SW480 (cell line): ENCODE data around the gene RAPH1.
"Not testable (repeated sequence)": the region's sequence is repeated elsewhere in the genome, so short reads cannot be mapped to it uniquely, and the experiment has no call there.

Source experiments
- DNase-seq: peaks from one replicate; pipeline ENCODE4 v3.0.0-alpha.2; 2016; ENCODE audit warnings: low spot score

Gene RAPH1

GRCh38 chr2:203431391-203432185 is 103.5 kb downstream of the RAPH1 start:
- no peak for DNase-seq

- not testable (repeated sequence) for DNase-seq
Observed at GRCh38 chr2:203429643-203430042, 105.5 kb downstream of the RAPH1 start.

GRCh38 chr2:203427061-203427460 is 108.0 kb downstream of the RAPH1 start:
- DNase-seq: no peak

- no peak for DNase-seq
Observed at GRCh38 chr2:203418271-203418670, 116.8 kb downstream of the RAPH1 start.

GRCh38 chr2:203413796-203414195 is 121.3 kb downstream of the RAPH1 start:
- no peak for DNase-seq

- DNase-seq: no peak
Observed at GRCh38 chr2:203412546-203413331, 122.4 kb downstream of the RAPH1 start.

GRCh38 chr2:203407496-203407895 is 127.6 kb downstream of the RAPH1 start:
- DNase-seq: no peak

GRCh38 chr2:203404996-203405395 is 130.1 kb downstream of the RAPH1 start:
- DNase-seq: no peak

- no peak for DNase-seq
Observed at GRCh38 chr2:203400805-203401585, 134.1 kb downstream of the RAPH1 start.

- DNase-seq: no peak
Observed at GRCh38 chr2:203399031-203399430, 136.1 kb downstream of the RAPH1 start.

GRCh38 chr2:203396667-203397066 is 138.4 kb downstream of the RAPH1 start:
- no peak for DNase-seq

GRCh38 chr2:203395858-203396257 is 139.2 kb downstream of the RAPH1 start:
- no peak for DNase-seq

GRCh38 chr2:203394519-203395227 is 140.4 kb downstream of the RAPH1 start:
- no peak for DNase-seq

GRCh38 chr2:203388153-203388552 is 146.9 kb downstream of the RAPH1 start:
- not testable (repeated sequence) for DNase-seq

GRCh38 chr2:203383038-203383437 is 152.1 kb downstream of the RAPH1 start:
- DNase-seq: no peak

- no peak for DNase-seq
Observed at GRCh38 chr2:203379156-203379555, 155.9 kb downstream of the RAPH1 start.

- DNase-seq: no peak
Observed at GRCh38 chr2:203376173-203376572, 158.9 kb downstream of the RAPH1 start.

- not testable (repeated sequence) for DNase-seq
Observed at GRCh38 chr2:203372706-203373105, 162.4 kb downstream of the RAPH1 start.

- no peak for DNase-seq
Observed at GRCh38 chr2:203366639-203367466, 168.2 kb downstream of the RAPH1 start.

GRCh38 chr2:203361922-203362321 is 173.2 kb downstream of the RAPH1 start:
- DNase-seq: no peak

GRCh38 chr2:203361495-203361894 is 173.6 kb downstream of the RAPH1 start:
- no peak for DNase-seq
